ENCODE data around the gene FBXO34.

Gene FBXO34

GRCh38 chr14:55288439-55288838 is 17.2 kb downstream of the FBXO34 start:
- no peaks in the 10 kb centered on the region for H3K27me3 ChIP-seq
- no peak overlapping the region for H3K4me3 ChIP-seq (ENCODE audit: low read depth in 1 of 2, low read length in 1 of 2)
- H3K36me3 ChIP-seq, result no peaks in the 10 kb centered on the region
- no peak overlapping the region for H3K27ac ChIP-seq
- H3K4me1 ChIP-seq (ENCODE audit: control insufficient read depth in 1 of 2, insufficient read depth in 1 of 2, low read depth in 1 of 2, low read length in 1 of 2), result no peaks in the 10 kb centered on the region
- no peaks in the 10 kb centered on the region for H3K9me3 ChIP-seq
- no peak for TF ChIP-seq CTCF (IDR thresholded peaks at IDR 0.05)

- TF ChIP-seq CTCF (IDR thresholded peaks at IDR 0.05), result no peak
- H3K4me1 ChIP-seq (ENCODE audit: control insufficient read depth in 1 of 2, insufficient read depth in 1 of 2, low read depth in 1 of 2, low read length in 1 of 2), result no peaks in the 10 kb centered on the region
- H3K27ac ChIP-seq, result no peak overlapping the region
- no peaks in the 10 kb centered on the region for H3K27me3 ChIP-seq
- H3K4me3 ChIP-seq (ENCODE audit: low read depth in 1 of 2, low read length in 1 of 2), result no peak overlapping the region
- no peaks in the 10 kb centered on the region for H3K9me3 ChIP-seq
- H3K36me3 ChIP-seq, result no peaks in the 10 kb centered on the region
These were observed 20.4 kb downstream of the FBXO34 start for GRCh38 chr14:55291480-55292081.

- no peak overlapping the region for H3K4me3 ChIP-seq (ENCODE audit: low read depth in 1 of 2, low read length in 1 of 2)
- no peak overlapping the region for H3K27ac ChIP-seq
- H3K36me3 ChIP-seq, result no peaks in the 10 kb centered on the region
- TF ChIP-seq CTCF (IDR thresholded peaks at IDR 0.05), result no peak
- peaks cover 20 to 23% of the 10 kb centered on the region in 2 experiments for H3K4me1 ChIP-seq (ENCODE audit: control insufficient read depth in 1 of 2, insufficient read depth in 1 of 2, low read depth in 1 of 2, low read length in 1 of 2)
- H3K27me3 ChIP-seq, result no peaks in the 10 kb centered on the region
- H3K9me3 ChIP-seq, result no peaks in the 10 kb centered on the region
These were observed 23.4 kb downstream of the FBXO34 start for GRCh38 chr14:55294603-55295002.

GRCh38 chr14:55297611-55298499 is 26.6 kb downstream of the FBXO34 start:
- Histone ChIP-seq H3K4me1 (ENCODE audit: control insufficient read depth in 1 of 2, insufficient read depth in 1 of 2, low read depth in 1 of 2, low read length in 1 of 2) (peaks cover 20 to 28% of the 10 kb centered on the region in 2 experiments), H3K36me3 (no peaks in the 10 kb centered on the region), H3K27me3 (no peaks in the 10 kb centered on the region), H3K27ac (peak overlapping the region; percentile 58), H3K9me3 (no peaks in the 10 kb centered on the region), H3K4me3 (ENCODE audit: low read depth in 1 of 2, low read length in 1 of 2) (peak overlapping the region in 1 of 2 experiments; percentile 25)
- no peak for TF ChIP-seq CTCF (IDR thresholded peaks at IDR 0.05)

GRCh38 chr14:55298500-55298822 is 27.2 kb downstream of the FBXO34 start:
- peak overlapping the region; percentile 58 for H3K27ac ChIP-seq
- no peaks in the 10 kb centered on the region for H3K36me3 ChIP-seq
- H3K27me3 ChIP-seq, result no peaks in the 10 kb centered on the region
- no peak for TF ChIP-seq CTCF (IDR thresholded peaks at IDR 0.05)
- H3K4me3 ChIP-seq (ENCODE audit: low read depth in 1 of 2, low read length in 1 of 2), result no peak overlapping the region
- peaks cover 25 to 34% of the 10 kb centered on the region in 2 experiments for H3K4me1 ChIP-seq (ENCODE audit: control insufficient read depth in 1 of 2, insufficient read depth in 1 of 2, low read depth in 1 of 2, low read length in 1 of 2)
- H3K9me3 ChIP-seq, result no peaks in the 10 kb centered on the region

Data from neutrophil (primary cell).